HepG2 (cell line): Measurements from ENCODE around the gene CAPN9. TPM values are rescaled to one million over a fixed set of nuclear protein-coding genes. Genes with fewer than 3 reads are reported as not detected.
A peak's percentile ranks its signal among the peaks of the same experiment; 100 is the strongest.

Source experiments
- AGO2 ChIP-seq: fragments of 200-400 bp; formaldehyde crosslinking; optimal IDR thresholded peaks from 2 replicates; pipeline ENCODE3; 2017; ENCODE audit warnings: mild to moderate bottlenecking, low read depth, low read length, moderate library complexity
- ATF6 ChIP-seq: sonication (generic); formaldehyde crosslinking; conservative IDR thresholded peaks from 2 replicates; pipeline ENCODE4 v1.4.0; 2020; ENCODE audit warnings: missing genetic modification reagents
- HBP1 ChIP-seq: IDR thresholded peaks from 2 replicates; pipeline ENCODE4 v1.6.1; 2016; ENCODE audit warnings: low read depth, control low read depth
- KAT7 ChIP-seq: IDR thresholded peaks from 2 replicates; pipeline ENCODE4 v1.6.1; 2018; ENCODE audit warnings: borderline replicate concordance, missing compliant biosample characterization
- KLF16 ChIP-seq, 2 experiments: sonication (generic) in 1 of 2; formaldehyde crosslinking in 1 of 2; IDR thresholded peaks; 2 replicates each; pipeline versions ENCODE4 v1.6.1 to v1.8.0; 2016 to 2023; ENCODE audit warnings: missing genetic modification reagents in 2 of 2, missing compliant biosample characterization in 1 of 2
- NCOA5 ChIP-seq: sonication (generic); formaldehyde crosslinking; IDR thresholded peaks from 2 replicates; pipeline ENCODE4 v1.4.0; 2020; ENCODE audit warnings: missing genetic modification reagents
- PHF20 ChIP-seq: sonication (generic); formaldehyde crosslinking; IDR thresholded peaks from 2 replicates; pipeline ENCODE4 v1.5.0; 2020; ENCODE audit warnings: mild to moderate bottlenecking, missing genetic modification reagents
- TARDBP ChIP-seq: sonication (generic); formaldehyde crosslinking; IDR thresholded peaks from 2 replicates; pipeline ENCODE4 v1.8.0; 2022; ENCODE audit warnings: mild to moderate bottlenecking, missing genetic modification reagents
- USF2 ChIP-seq, 2 experiments: sonication (generic) in 1 of 2; formaldehyde crosslinking in 1 of 2; IDR thresholded peaks; 2 replicates each; pipeline versions ENCODE4 v1.5.1 to v1.6.1; 2011 to 2020; ENCODE audit warnings: borderline replicate concordance in 1 of 2, low read depth in 1 of 2, low read length in 1 of 2, mild to moderate bottlenecking in 1 of 2, missing genetic modification reagents in 1 of 2, moderate library complexity in 1 of 2
- ZC3H4 ChIP-seq: sonication (generic); formaldehyde crosslinking; IDR thresholded peaks from 2 replicates; pipeline ENCODE4 v1.4.0; 2020; ENCODE audit warnings: missing genetic modification reagents, borderline replicate concordance
- ZNF30 ChIP-seq: sonication (generic); formaldehyde crosslinking; IDR thresholded peaks from 2 replicates; pipeline ENCODE4 v1.5.0; 2020; ENCODE audit warnings: mild to moderate bottlenecking, missing genetic modification reagents
- ZNF33B ChIP-seq: sonication (generic); formaldehyde crosslinking; IDR thresholded peaks from 2 replicates; pipeline ENCODE4 v1.5.1; 2020; ENCODE audit warnings: mild to moderate bottlenecking, missing genetic modification reagents
- ZNF512B ChIP-seq: sonication (generic); formaldehyde crosslinking; IDR thresholded peaks from 2 replicates; pipeline ENCODE4 v1.5.1; 2020; ENCODE audit warnings: missing genetic modification reagents, mild to moderate bottlenecking, borderline replicate concordance
- ZNF773 ChIP-seq: sonication (generic); formaldehyde crosslinking; IDR thresholded peaks from 2 replicates; pipeline ENCODE4 v1.4.0; 2020; ENCODE audit warnings: missing genetic modification reagents, borderline replicate concordance
- ZNF781 ChIP-seq: sonication (generic); formaldehyde crosslinking; IDR thresholded peaks from 2 replicates; pipeline ENCODE4 v1.5.1; 2020; ENCODE audit warnings: borderline replicate concordance, mild to moderate bottlenecking, missing genetic modification reagents; ENCODE audit errors: not compliant biosample characterization
- ZSCAN20 ChIP-seq: sonication (generic); formaldehyde crosslinking; IDR thresholded peaks from 2 replicates; pipeline ENCODE4 v1.4.0; 2020; ENCODE audit warnings: missing genetic modification reagents, mild to moderate bottlenecking, borderline replicate concordance
- polyA plus RNA-seq, 8 experiments: library from polyadenylated mRNA; depleted of rRNA in 3 of 8; stranded (reverse) in 7 of 8; unstranded in 1 of 8; fragments of >200 nt; fragmentation: Illumina TruSeq in 4 of 8; extraction: Trizol in 4 of 8; gene quantifications; 2 replicates each; pipeline versions ENCODE4 v1.2.1 to v1.2.3, GENCODE V29; 2011 to 2016; ENCODE audit warnings: low read depth in 4 of 8, missing spikeins in 1 of 8, mixed read lengths in 1 of 8; ENCODE audit not compliant: insufficient read depth in 1 of 8
- total RNA-seq, 5 experiments: library from RNA; depleted of rRNA; stranded (reverse); fragments of >200 nt; fragmentation: Illumina TruSeq; extraction: Trizol; gene quantifications; 2 replicates each; pipeline ENCODE4 v1.2.3, GENCODE V29; 2016; ENCODE audit warnings: low read depth in 1 of 5

CAPN9 gene
- total and polyA plus RNA-seq, 2 of the 13 experiments (the other 11 are each of a cell fraction or from before 2014, with no cell fraction given), result 0.04 to 0.31 TPM

- TF ChIP-seq HBP1 (0 out of 2 replicates have a peak, but pooled peaks have one; percentile 22), PHF20 (CRISPR knock-in tag) (no peak), ZNF512B (0 out of 2 replicates have a peak, but pooled peaks have one; percentile 24), ZNF773 (no peak), NCOA5 (CRISPR knock-in tag) (no peak), ZC3H4 (CRISPR knock-in tag) (no peak), ZNF33B (CRISPR knock-in tag) (no peak; the same call in 1 of the 2 replicates), ZNF781 (CRISPR knock-in tag) (peak; percentile 48), ZSCAN20 (CRISPR knock-in tag) (no peak), ZNF30 (no peak), AGO2 (no peak), KLF16 (CRISPR knock-in tag; IDR thresholded peaks at IDR 0.05) (peak in 1 of 2 experiments; percentile 93; a peak in 2 of 4 replicates), TARDBP (CRISPR knock-in tag) (peak; percentile 86), ATF6 (CRISPR knock-in tag) (no peak), USF2 (IDR thresholded peaks at IDR 0.05; ENCODE audit: low read depth, low read length) (peak; percentile 45; the same call in 1 of the 2 replicates), USF2 (CRISPR knock-in tag; IDR thresholded peaks at IDR 0.05; ENCODE audit: borderline replicate concordance) (no peak; the same call in 1 of the 2 replicates), KAT7 (CRISPR knock-in tag) (peak; percentile 87; the same call in 1 of the 2 replicates)
Measured at GRCh38 chr1:230728710-230729392, 18.3 kb upstream of the CAPN9 start (continued).
